ENCODE data around the gene UBE2C.

The UBE2C gene

GRCh38 chr20:45834797-45835161 lies 22.3 kb downstream of the UBE2C start:
- no peak overlapping the region for H4K5ac ChIP-seq (ENCODE audit: low read length)
- no peaks in the 10 kb centered on the region for H3K4me1 ChIP-seq (ENCODE audit: control insufficient read depth, low read depth, low read length)
- H3K56ac ChIP-seq (ENCODE audit: low read length), result no peak overlapping the region
- H4K8ac ChIP-seq (ENCODE audit: low read depth, low read length), result no peak overlapping the region
- no peak overlapping the region for H3K27ac ChIP-seq (ENCODE audit: low read depth, low read length)
- no peak for DNase-seq
- H2AK5ac ChIP-seq (ENCODE audit: low read length), result no peak overlapping the region
- H2BK5ac ChIP-seq (ENCODE audit: low read length), result no peak overlapping the region
- no peak overlapping the region for H3K23ac ChIP-seq (ENCODE audit: low read length)
- no peak overlapping the region for H3K4ac ChIP-seq (ENCODE audit: low read depth, low read length)
- H3K79me1 ChIP-seq (ENCODE audit: low read length), result no peaks in the 10 kb centered on the region
- H3K18ac ChIP-seq (ENCODE audit: low read length), result no peak overlapping the region
- H3K27me3 ChIP-seq (ENCODE audit: insufficient read depth, low read length, poor library complexity), result no peaks in the 10 kb centered on the region
- no peak overlapping the region for H2BK15ac ChIP-seq (replicated peaks; ENCODE audit: low read depth)
- no peaks in the 10 kb centered on the region for H3K36me3 ChIP-seq (ENCODE audit: control insufficient read depth, insufficient read depth, low read length)
- no CpG with 5 or more reads among the region's 14 CpGs for WGBS (ENCODE audit: extremely low coverage, insufficient coverage, low lambda C conversion rate)
- H2BK120ac ChIP-seq (ENCODE audit: low read depth, low read length), result no peak overlapping the region
- H3K79me2 ChIP-seq (ENCODE audit: control insufficient read depth, insufficient read depth, low read length), result no peaks in the 10 kb centered on the region
- peak overlapping the region; percentile 49 for H3K9ac ChIP-seq (ENCODE audit: low read length)
- H3K4me2 ChIP-seq (ENCODE audit: low read length), result no peak overlapping the region
- H3K4me3 ChIP-seq (ENCODE audit: low read length), result no peak overlapping the region

- Histone ChIP-seq H3K4me3 (ENCODE audit: low read length) (no peak overlapping the region), H3K23ac (ENCODE audit: low read length) (no peak overlapping the region), H3K4me2 (ENCODE audit: low read length) (no peak overlapping the region), H3K4ac (ENCODE audit: low read depth, low read length) (no peak overlapping the region), H2BK5ac (ENCODE audit: low read length) (no peak overlapping the region), H3K4me1 (ENCODE audit: control insufficient read depth, low read depth, low read length) (no peaks in the 10 kb centered on the region), H3K27ac (ENCODE audit: low read depth, low read length) (no peak overlapping the region), H2AK5ac (ENCODE audit: low read length) (no peak overlapping the region), H3K27me3 (ENCODE audit: insufficient read depth, low read length, poor library complexity) (no peaks in the 10 kb centered on the region), H3K36me3 (ENCODE audit: control insufficient read depth, insufficient read depth, low read length) (no peaks in the 10 kb centered on the region), H3K79me1 (ENCODE audit: low read length) (no peaks in the 10 kb centered on the region), H4K5ac (ENCODE audit: low read length) (no peak overlapping the region), H3K9ac (ENCODE audit: low read length) (no peak overlapping the region), H2BK120ac (ENCODE audit: low read depth, low read length) (no peak overlapping the region), H3K56ac (ENCODE audit: low read length) (no peak overlapping the region), H2BK15ac (replicated peaks; ENCODE audit: low read depth) (no peak overlapping the region), H3K18ac (ENCODE audit: low read length) (no peak overlapping the region), H4K8ac (ENCODE audit: low read depth, low read length) (no peak overlapping the region), H3K79me2 (ENCODE audit: control insufficient read depth, insufficient read depth, low read length) (no peaks in the 10 kb centered on the region)
- WGBS (ENCODE audit: extremely low coverage, insufficient coverage, low lambda C conversion rate), result no CpG with 5 or more reads among the region's 3 CpGs
- DNase-seq, result no peak
Measured at GRCh38 chr20:45835329-45835765, 22.9 kb downstream of the UBE2C start.

GRCh38 chr20:45835825-45836224 lies 23.4 kb downstream of the UBE2C start:
- H3K4me2 ChIP-seq (ENCODE audit: low read length), result no peak overlapping the region
- no peak overlapping the region for H4K5ac ChIP-seq (ENCODE audit: low read length)
- no peak overlapping the region for H2AK5ac ChIP-seq (ENCODE audit: low read length)
- no peak overlapping the region for H3K4me3 ChIP-seq (ENCODE audit: low read length)
- no peaks in the 10 kb centered on the region for H3K27me3 ChIP-seq (ENCODE audit: insufficient read depth, low read length, poor library complexity)
- H3K36me3 ChIP-seq (ENCODE audit: control insufficient read depth, insufficient read depth, low read length), result no peaks in the 10 kb centered on the region
- H3K79me1 ChIP-seq (ENCODE audit: low read length), result no peaks in the 10 kb centered on the region
- H2BK5ac ChIP-seq (ENCODE audit: low read length), result no peak overlapping the region
- no peak overlapping the region for H3K23ac ChIP-seq (ENCODE audit: low read length)
- H3K18ac ChIP-seq (ENCODE audit: low read length), result no peak overlapping the region
- H2BK120ac ChIP-seq (ENCODE audit: low read depth, low read length), result no peak overlapping the region
- no peak overlapping the region for H2BK15ac ChIP-seq (replicated peaks; ENCODE audit: low read depth)
- H3K56ac ChIP-seq (ENCODE audit: low read length), result no peak overlapping the region
- no peaks in the 10 kb centered on the region for H3K79me2 ChIP-seq (ENCODE audit: control insufficient read depth, insufficient read depth, low read length)
- H3K27ac ChIP-seq (ENCODE audit: low read depth, low read length), result no peak overlapping the region
- H3K4ac ChIP-seq (ENCODE audit: low read depth, low read length), result no peak overlapping the region
- no peak overlapping the region for H4K8ac ChIP-seq (ENCODE audit: low read depth, low read length)
- H3K4me1 ChIP-seq (ENCODE audit: control insufficient read depth, low read depth, low read length), result no peaks in the 10 kb centered on the region
- H3K9ac ChIP-seq (ENCODE audit: low read length), result no peak overlapping the region
- WGBS (ENCODE audit: extremely low coverage, insufficient coverage, low lambda C conversion rate), result no CpG with 5 or more reads among the region's 5 CpGs
- no peak for DNase-seq

GRCh38 chr20:45836841-45837240 lies 24.4 kb downstream of the UBE2C start:
- Histone ChIP-seq H3K4me1 (ENCODE audit: control insufficient read depth, low read depth, low read length) (no peaks in the 10 kb centered on the region), H3K79me2 (ENCODE audit: control insufficient read depth, insufficient read depth, low read length) (no peaks in the 10 kb centered on the region), H3K23ac (ENCODE audit: low read length) (no peak overlapping the region), H2BK5ac (ENCODE audit: low read length) (no peak overlapping the region), H3K9ac (ENCODE audit: low read length) (no peak overlapping the region), H3K56ac (ENCODE audit: low read length) (no peak overlapping the region), H3K4me2 (ENCODE audit: low read length) (no peak overlapping the region), H3K4me3 (ENCODE audit: low read length) (no peak overlapping the region), H2AK5ac (ENCODE audit: low read length) (no peak overlapping the region), H3K27me3 (ENCODE audit: insufficient read depth, low read length, poor library complexity) (no peaks in the 10 kb centered on the region), H2BK15ac (replicated peaks; ENCODE audit: low read depth) (no peak overlapping the region), H4K8ac (ENCODE audit: low read depth, low read length) (no peak overlapping the region), H3K79me1 (ENCODE audit: low read length) (no peaks in the 10 kb centered on the region), H3K18ac (ENCODE audit: low read length) (no peak overlapping the region), H3K27ac (ENCODE audit: low read depth, low read length) (no peak overlapping the region), H4K5ac (ENCODE audit: low read length) (no peak overlapping the region), H3K4ac (ENCODE audit: low read depth, low read length) (no peak overlapping the region), H2BK120ac (ENCODE audit: low read depth, low read length) (no peak overlapping the region), H3K36me3 (ENCODE audit: control insufficient read depth, insufficient read depth, low read length) (peaks cover 2% of the 10 kb centered on the region)
- no peak for DNase-seq
- no CpG with 5 or more reads among the region's 1 CpG for WGBS (ENCODE audit: extremely low coverage, insufficient coverage, low lambda C conversion rate)

GRCh38 chr20:45840700-45841198 lies 28.3 kb downstream of the UBE2C start:
- no peak overlapping the region for H2BK120ac ChIP-seq (ENCODE audit: low read depth, low read length)
- WGBS (ENCODE audit: extremely low coverage, insufficient coverage, low lambda C conversion rate), result no CpG with 5 or more reads among the region's 25 CpGs
- H3K18ac ChIP-seq (ENCODE audit: low read length), result no peak overlapping the region
- no peak overlapping the region for H3K27ac ChIP-seq (ENCODE audit: low read depth, low read length)
- H3K4me3 ChIP-seq (ENCODE audit: low read length), result no peak overlapping the region
- H4K5ac ChIP-seq (ENCODE audit: low read length), result no peak overlapping the region
- no peak overlapping the region for H3K23ac ChIP-seq (ENCODE audit: low read length)
- H4K8ac ChIP-seq (ENCODE audit: low read depth, low read length), result no peak overlapping the region
- H3K4me1 ChIP-seq (ENCODE audit: control insufficient read depth, low read depth, low read length), result no peaks in the 10 kb centered on the region
- peaks cover 2% of the 10 kb centered on the region for H3K36me3 ChIP-seq (ENCODE audit: control insufficient read depth, insufficient read depth, low read length)
- no peak overlapping the region for H2AK5ac ChIP-seq (ENCODE audit: low read length)
- no peak for DNase-seq
- no peak overlapping the region for H2BK5ac ChIP-seq (ENCODE audit: low read length)
- H2BK15ac ChIP-seq (replicated peaks; ENCODE audit: low read depth), result no peak overlapping the region
- no peak overlapping the region for H3K4ac ChIP-seq (ENCODE audit: low read depth, low read length)
- no peaks in the 10 kb centered on the region for H3K27me3 ChIP-seq (ENCODE audit: insufficient read depth, low read length, poor library complexity)
- H3K9ac ChIP-seq (ENCODE audit: low read length), result no peak overlapping the region
- no peaks in the 10 kb centered on the region for H3K79me2 ChIP-seq (ENCODE audit: control insufficient read depth, insufficient read depth, low read length)
- H3K56ac ChIP-seq (ENCODE audit: low read length), result no peak overlapping the region
- H3K4me2 ChIP-seq (ENCODE audit: low read length), result no peak overlapping the region
- no peaks in the 10 kb centered on the region for H3K79me1 ChIP-seq (ENCODE audit: low read length)

GRCh38 chr20:45841407-45842129 lies 29.1 kb downstream of the UBE2C start:
- H2BK5ac ChIP-seq (ENCODE audit: low read length), result no peak overlapping the region
- no peak overlapping the region for H3K4me3 ChIP-seq (ENCODE audit: low read length)
- no peak overlapping the region for H4K8ac ChIP-seq (ENCODE audit: low read depth, low read length)
- no peak overlapping the region for H2BK120ac ChIP-seq (ENCODE audit: low read depth, low read length)
- H2BK15ac ChIP-seq (replicated peaks; ENCODE audit: low read depth), result no peak overlapping the region
- no peaks in the 10 kb centered on the region for H3K79me2 ChIP-seq (ENCODE audit: control insufficient read depth, insufficient read depth, low read length)
- H3K9ac ChIP-seq (ENCODE audit: low read length), result no peak overlapping the region
- DNase-seq, result no peak
- no peaks in the 10 kb centered on the region for H3K4me1 ChIP-seq (ENCODE audit: control insufficient read depth, low read depth, low read length)
- no peak overlapping the region for H2AK5ac ChIP-seq (ENCODE audit: low read length)
- no CpG with 5 or more reads among the region's 10 CpGs for WGBS (ENCODE audit: extremely low coverage, insufficient coverage, low lambda C conversion rate)
- no peak overlapping the region for H3K23ac ChIP-seq (ENCODE audit: low read length)
- no peak overlapping the region for H3K27ac ChIP-seq (ENCODE audit: low read depth, low read length)
- H3K79me1 ChIP-seq (ENCODE audit: low read length), result no peaks in the 10 kb centered on the region
- peaks cover 2% of the 10 kb centered on the region for H3K36me3 ChIP-seq (ENCODE audit: control insufficient read depth, insufficient read depth, low read length)
- H4K5ac ChIP-seq (ENCODE audit: low read length), result no peak overlapping the region
- no peak overlapping the region for H3K4ac ChIP-seq (ENCODE audit: low read depth, low read length)
- no peaks in the 10 kb centered on the region for H3K27me3 ChIP-seq (ENCODE audit: insufficient read depth, low read length, poor library complexity)
- H3K18ac ChIP-seq (ENCODE audit: low read length), result no peak overlapping the region
- no peak overlapping the region for H3K4me2 ChIP-seq (ENCODE audit: low read length)
- no peak overlapping the region for H3K56ac ChIP-seq (ENCODE audit: low read length)
